NCI-H446 treated with DMSO at 0.1 percent for 48 hours (cell line): ENCODE results near the gene ERI3.

Experiments used
- DNase-seq: peaks from one replicate; lab custom pipeline; 2025; lab: John Stamatoyannopoulos, UW

The ERI3 gene

GRCh38 chr1:44261171-44261817 lies 93.8 kb downstream of the ERI3 start:
- DNase-seq: no peak

DNA sequence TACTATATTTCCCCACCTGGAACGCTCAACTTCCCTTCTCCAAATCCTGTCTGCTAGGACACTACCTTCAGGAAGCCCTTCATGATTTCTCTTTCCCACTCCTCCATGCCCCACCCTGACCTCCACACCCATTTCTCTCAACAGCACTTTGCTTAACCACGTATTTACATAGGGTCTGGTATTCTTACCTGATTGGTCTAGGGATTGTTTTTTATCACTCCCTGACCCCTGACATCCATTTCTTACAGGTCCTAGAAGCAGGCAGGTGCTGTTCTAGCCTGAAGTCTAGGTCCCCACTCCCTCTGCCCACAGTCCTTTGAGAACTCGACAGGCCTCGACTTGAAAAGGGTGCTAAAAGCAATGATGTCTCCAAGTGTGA lies 94.3 kb downstream of the ERI3 start:
- DNase-seq: no peak

- no peak for DNase-seq
Measured at GRCh38 chr1:44259090-44259489, 96.0 kb downstream of the ERI3 start.

DNA sequence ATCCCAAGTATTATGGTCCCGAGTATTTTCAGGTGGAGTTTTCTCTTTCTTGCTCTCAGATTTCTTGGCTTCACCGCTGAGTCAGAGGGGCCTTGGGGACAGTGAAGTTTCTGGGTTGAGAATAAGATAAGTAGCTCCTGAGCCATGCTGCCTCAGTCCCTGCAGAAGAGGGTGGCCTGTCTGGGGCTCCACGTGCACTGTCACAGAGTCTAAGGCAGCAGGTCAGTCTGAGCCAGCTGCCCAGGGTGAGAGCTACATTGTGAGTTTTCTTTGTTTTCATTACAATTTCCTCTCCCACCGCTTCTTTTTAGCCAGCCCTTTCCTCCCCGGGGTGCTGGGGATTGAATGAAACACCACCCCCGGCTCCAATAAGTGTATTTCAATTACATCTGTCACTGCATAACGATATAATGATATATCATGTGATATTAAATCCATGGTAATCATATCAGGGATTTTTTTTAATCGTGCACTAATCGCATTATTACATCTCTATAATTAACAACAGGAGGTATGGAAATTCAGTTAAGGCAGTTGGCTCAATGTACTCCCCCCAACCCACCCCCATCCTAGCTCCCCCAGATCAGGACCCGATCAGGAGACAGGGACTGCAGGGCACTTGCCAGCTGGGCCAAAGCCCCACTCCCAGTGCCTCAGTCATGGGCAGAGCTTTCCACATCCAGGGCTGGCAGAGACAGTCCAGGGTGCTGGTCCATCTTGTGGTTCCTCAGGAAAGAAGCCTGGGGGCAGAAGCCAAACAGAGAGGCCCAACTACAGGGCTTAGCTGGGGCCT lies 98.1 kb downstream of the ERI3 start:
- no peak for DNase-seq

DNA sequence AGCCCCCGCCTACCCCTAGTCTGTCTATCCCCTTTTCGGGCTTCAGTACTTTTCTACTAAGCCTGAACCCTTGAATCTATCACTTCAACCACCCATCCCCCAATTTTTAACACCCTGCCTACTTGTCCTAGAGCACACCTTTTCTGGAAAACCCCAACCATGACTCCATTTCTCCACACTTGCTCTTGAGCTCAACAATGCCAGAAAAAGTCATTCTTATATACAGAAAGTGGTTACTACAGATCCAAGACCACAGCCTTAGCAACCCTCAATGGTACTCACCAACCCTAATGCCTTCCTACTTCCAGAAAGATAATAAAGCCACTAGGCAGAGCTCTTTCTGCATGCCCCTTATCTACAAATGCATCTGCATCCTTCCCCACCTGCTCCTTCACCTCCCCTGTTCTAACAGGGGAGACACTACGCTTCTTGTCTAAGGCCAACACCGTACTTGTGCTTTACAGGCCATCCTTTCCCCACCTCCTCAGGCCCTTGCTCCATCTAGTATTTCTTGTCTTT lies 100.6 kb downstream of the ERI3 start:
- DNase-seq: no peak

DNA sequence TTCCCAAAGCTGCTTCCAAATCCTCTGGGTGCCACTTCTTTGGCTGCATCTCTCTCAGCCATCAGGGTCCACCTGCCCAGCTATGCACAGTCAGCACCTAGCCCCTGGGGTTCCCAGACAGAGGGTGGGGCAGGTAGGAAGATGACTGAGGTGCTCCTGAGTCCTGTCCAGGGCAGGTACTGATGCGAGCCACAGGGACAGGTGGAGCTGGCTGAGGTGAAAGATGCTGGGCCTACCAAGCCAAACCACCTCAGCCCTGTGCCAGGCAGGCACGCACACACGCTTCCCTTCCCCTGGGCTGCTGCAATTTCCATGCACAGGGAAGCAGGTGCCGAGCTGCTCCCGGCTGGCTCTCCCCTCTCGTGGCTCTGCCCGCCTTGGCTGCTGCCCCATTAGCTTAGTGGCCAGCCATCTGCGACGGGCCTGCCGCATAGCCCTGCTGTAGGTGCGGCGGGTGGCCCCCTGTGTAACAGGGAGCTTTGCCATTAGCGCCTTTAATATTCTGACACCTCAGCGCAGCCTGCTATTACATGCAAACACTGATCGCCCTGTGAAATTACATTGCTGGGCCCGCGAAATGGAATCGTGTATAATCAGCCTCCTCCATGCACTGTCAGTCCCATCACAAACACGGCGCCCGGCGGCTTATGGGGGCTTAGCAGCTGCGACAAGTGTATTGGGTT lies 102.9 kb downstream of the ERI3 start:
- DNase-seq: no peak

GRCh38 chr1:44251486-44251885 lies 103.6 kb downstream of the ERI3 start:
- no peak for DNase-seq

- DNase-seq: no peak
Measured at GRCh38 chr1:44250068-44250781, 104.8 kb downstream of the ERI3 start.

DNA sequence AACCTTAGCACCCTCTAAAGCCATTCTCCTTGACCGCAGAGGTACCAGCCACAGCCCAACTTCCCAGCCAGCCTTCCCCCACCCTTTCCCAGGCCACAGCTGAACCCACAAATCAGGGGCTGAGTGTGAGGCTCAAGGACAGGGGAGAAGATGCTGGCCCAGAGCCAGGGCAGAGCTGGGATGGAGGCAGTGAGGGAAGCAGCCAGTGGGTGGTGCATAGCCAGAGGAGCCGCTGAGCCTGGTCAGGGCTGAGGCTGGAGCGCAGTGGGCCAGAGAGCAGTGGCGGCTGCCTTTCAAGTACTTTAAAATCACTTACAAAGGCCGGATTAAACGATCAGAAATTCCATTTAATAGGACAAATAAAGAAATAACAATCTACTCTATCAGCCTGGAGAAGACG lies 105.5 kb downstream of the ERI3 start:
- no peak for DNase-seq

- DNase-seq: no peak
Measured at GRCh38 chr1:44246806-44247205, 108.3 kb downstream of the ERI3 start.

DNA sequence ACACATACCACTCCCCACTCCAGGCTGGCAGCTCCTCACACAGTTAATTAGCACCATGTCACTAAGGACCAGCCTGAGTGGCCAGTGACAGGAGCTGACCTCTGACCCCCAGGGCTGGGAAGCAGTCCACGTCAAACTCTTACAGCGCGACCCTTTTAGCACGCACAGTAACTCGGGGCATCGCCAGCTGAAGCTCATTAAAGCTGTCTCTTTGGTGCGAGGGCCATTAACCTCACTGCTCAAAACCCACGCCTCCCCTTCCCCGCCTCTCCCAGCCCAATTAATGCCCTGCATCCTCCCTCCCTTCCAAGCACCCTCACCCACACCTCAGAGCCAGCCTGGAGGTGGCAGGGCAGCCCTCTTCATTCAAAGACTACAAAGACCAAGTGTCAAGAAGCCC lies 110.1 kb downstream of the ERI3 start:
- DNase-seq: no peak

DNA sequence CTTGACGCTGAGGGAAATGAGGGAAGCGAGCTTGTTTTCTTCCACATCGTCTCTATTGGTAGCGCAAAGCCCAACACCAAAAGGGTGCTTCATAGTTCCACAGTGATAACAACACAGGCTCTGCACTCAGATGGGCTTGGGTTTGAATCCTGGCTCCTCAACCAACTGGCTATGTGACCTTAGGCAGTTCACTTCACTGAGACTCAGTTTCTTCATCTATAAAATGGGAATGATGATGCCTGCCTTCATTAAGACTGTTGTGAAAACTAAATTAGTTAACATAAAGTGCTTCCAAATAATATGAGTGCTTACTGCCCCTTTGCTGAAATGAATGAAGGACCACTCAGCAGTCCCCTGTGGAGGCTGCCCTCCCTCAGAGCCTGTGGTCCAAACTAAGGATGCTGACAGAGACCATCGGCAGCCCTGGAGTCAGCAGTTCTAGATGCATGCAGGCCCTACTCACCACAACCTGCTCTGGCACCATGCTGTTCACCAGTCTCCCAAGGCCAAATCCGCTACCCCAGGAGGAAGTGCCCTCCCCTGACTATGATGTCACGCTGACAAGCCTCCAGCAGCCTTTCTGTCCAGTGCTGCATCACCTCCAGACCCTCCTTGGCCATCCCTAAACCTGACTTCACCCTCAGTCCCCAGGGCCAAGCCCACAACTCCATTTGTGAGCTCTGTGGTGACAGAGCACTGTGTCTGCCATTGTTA lies 111.1 kb downstream of the ERI3 start:
- no peak for DNase-seq

DNA sequence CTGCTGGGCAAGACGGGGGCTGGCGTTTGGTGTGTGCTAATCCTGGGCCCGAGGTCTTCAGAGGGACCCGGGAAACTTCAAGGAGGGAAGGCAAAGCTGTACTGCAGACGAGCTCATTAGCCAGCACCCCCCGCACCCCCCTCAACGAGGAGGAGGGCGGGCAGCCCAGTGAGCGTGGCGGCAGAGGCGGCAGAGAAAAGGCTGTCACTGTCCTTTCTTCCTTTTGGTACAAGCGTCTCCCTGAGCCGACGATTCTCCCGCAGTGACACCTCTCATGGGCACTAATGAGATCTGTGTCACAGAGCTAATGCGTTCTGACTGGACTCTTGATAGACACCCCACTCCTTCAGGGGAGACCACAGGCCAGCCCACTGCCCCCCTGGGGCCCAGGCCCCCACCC lies 112.3 kb downstream of the ERI3 start:
- no peak for DNase-seq

- DNase-seq: no peak
Measured at GRCh38 chr1:44240802-44241671, 114.0 kb downstream of the ERI3 start.

DNA sequence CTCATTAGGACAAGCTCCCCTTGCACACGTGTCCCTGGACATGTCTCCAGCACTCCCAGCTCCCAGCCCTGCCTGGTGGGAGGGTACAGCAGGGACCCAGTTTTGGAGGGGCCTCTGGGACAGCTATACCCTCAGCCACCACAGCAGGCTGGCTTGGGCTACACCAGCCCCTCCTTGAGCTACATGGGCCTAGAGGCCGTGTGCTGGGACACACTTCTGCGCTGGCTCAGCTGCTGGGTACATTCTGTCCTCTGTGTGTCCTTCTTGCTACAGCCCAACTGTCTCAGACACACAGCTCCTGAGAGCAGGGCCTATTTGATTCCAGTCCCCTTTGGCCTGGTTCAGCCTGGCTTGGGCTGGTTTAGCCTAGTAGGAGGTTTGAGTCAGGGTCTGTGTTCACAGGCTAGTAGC lies 115.1 kb downstream of the ERI3 start:
- no peak for DNase-seq

GRCh38 chr1:44239331-44239960 lies 115.6 kb downstream of the ERI3 start:
- no peak for DNase-seq

- DNase-seq: no peak
Measured at GRCh38 chr1:44238660-44239059, 116.4 kb downstream of the ERI3 start.

GRCh38 chr1:44237721-44238457 lies 117.2 kb downstream of the ERI3 start:
- DNase-seq: no peak

DNA sequence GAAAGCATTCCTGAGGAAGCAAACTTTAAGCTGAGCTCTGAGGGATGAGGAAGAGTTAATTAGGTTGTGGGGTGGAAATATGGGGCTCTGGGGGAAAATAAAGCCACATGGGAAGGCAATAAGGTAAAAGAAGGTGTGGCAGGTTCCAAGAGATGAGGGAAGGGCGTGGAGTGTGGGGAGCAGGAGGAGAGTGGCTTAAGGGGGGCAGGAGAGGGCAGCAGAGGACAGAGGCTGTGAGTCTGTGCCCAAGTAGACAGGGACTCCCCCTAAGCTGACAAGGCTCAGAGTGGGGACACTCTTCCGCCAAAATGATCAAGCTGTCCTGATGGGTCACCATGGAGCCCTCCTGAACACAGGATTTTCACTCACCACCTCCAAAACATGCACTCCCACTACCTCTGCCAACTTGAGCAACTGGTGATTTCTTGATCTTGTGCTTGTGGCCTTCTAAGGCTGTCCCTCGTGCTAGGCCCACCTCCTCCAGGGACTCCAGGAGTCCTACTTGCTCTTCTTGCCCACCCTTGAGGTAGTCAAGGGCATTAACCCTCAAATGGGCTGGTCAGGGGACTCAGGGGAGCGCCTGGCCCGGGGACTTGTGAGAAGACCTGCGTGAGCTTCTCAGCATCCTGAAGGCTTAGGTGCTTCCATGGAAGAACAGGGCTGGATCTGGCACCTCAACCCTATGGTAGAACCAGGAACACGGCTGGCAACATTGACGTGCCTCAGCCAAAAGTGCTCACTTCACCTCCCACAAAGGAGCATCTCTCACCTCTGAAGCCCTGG lies 118.4 kb downstream of the ERI3 start:
- no peak for DNase-seq
